Retinal pigment epithelial cell (primary cell): ENCODE measurements around the gene PDGFD.

ENCODE experiments used
- DNase-seq: peaks from one replicate; pipeline ENCODE4 v3.0.0-alpha.2; 2010; ENCODE audit warnings: low read depth
- H3K4me3 ChIP-seq: 2 replicates; pipeline ENCODE4 v1.5.1; 2011; ENCODE audit warnings: mild to moderate bottlenecking, low read length, control low read depth, moderate library complexity
- TF ChIP-seq, protein P1 (sequence below): conservative IDR thresholded peaks from 2 replicates; pipeline ENCODE4 v1.5.1; 2011; ENCODE audit warnings: low read depth, low read length, control low read depth, inconsistent platforms

Gene PDGFD

GRCh38 chr11:104164028-104164520 is at the start of gene PDGFD:
Gene PDGFD (minus strand): TSS chr11:104164147.
- TF ChIP-seq, protein P1, sequence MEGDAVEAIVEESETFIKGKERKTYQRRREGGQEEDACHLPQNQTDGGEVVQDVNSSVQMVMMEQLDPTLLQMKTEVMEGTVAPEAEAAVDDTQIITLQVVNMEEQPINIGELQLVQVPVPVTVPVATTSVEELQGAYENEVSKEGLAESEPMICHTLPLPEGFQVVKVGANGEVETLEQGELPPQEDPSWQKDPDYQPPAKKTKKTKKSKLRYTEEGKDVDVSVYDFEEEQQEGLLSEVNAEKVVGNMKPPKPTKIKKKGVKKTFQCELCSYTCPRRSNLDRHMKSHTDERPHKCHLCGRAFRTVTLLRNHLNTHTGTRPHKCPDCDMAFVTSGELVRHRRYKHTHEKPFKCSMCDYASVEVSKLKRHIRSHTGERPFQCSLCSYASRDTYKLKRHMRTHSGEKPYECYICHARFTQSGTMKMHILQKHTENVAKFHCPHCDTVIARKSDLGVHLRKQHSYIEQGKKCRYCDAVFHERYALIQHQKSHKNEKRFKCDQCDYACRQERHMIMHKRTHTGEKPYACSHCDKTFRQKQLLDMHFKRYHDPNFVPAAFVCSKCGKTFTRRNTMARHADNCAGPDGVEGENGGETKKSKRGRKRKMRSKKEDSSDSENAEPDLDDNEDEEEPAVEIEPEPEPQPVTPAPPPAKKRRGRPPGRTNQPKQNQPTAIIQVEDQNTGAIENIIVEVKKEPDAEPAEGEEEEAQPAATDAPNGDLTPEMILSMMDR = peak; percentile 42
- DNase-seq = peak; percentile 52

GRCh38 chr11:104206936-104207335 is 43.0 kb upstream of the PDGFD start:
- DNase-seq = no peak
- TF ChIP-seq, protein P1 = no peak
- no peak overlapping the region for H3K4me3 ChIP-seq

More at GRCh38 chr11:104164028-104164520, at the start of gene PDGFD:
- H3K4me3 ChIP-seq = peak within 1 kb of the TSS; percentile 82

DNA sequence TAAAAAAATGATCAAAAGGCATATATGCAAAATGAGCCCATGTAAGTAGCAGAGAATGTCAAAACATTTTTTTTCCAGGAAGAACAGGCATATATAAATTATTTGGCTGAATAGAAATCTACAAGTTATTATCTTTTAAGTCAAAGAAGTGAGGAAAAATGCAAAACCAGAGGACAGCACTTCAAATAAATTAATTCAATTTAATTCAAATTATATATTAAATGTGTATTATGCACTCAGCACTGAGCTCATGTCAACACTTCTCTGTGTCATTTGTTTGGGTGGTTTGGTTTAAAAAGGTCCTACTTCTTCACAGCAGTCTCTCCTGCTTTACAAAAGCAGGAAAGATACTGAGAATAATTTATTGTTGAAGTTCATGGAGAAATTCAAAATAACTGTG is 41.9 kb upstream of the PDGFD start:
- H3K4me3 ChIP-seq = no peak overlapping the region
- DNase-seq = no peak
- TF ChIP-seq, protein P1 = no peak

- no peak for DNase-seq
- TF ChIP-seq, protein P1 = no peak
- no peak overlapping the region for H3K4me3 ChIP-seq
Observed at GRCh38 chr11:104200688-104201087, 36.7 kb upstream of the PDGFD start.

GRCh38 chr11:104199053-104199452 is 35.1 kb upstream of the PDGFD start:
- no peak for DNase-seq
- H3K4me3 ChIP-seq = no peak overlapping the region
- TF ChIP-seq, protein P1 = no peak

DNA sequence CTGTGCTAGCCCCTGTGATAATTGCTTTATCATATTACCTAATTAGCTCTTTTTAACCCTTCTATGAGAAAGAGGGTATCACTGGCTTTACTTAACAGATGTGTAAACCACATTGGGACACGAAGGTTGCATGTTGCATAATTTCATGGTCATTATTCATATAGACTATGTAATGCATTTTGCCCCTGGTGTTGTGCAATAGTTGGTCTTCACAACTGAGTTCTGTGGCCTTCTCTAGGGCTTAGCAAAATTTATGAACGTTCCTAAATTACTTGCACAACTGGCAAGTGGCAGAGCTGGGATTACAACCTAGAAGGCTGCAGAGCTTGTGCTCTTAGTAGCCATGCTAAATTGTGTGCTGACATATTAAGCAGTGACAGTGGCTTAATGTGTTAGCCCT is 34.6 kb upstream of the PDGFD start:
- TF ChIP-seq, protein P1 = no peak
- DNase-seq = no peak
- no peak overlapping the region for H3K4me3 ChIP-seq

GRCh38 chr11:104191124-104191523 is 27.2 kb upstream of the PDGFD start:
- no peak overlapping the region for H3K4me3 ChIP-seq
- DNase-seq = no peak
- TF ChIP-seq, protein P1 = no peak
